GM19025 (cell line): ENCODE measurements around the gene PFDN4.

Experiments
- ATAC-seq: cut with Tn5 transposase; IDR thresholded peaks from one replicate; pipeline ENCODE4 v1.9.1; 2021; ENCODE audit warnings: mild to moderate bottlenecking, low read depth, moderate library complexity; ENCODE audit not compliant: unreplicated experiment

The PFDN4 gene

DNA sequence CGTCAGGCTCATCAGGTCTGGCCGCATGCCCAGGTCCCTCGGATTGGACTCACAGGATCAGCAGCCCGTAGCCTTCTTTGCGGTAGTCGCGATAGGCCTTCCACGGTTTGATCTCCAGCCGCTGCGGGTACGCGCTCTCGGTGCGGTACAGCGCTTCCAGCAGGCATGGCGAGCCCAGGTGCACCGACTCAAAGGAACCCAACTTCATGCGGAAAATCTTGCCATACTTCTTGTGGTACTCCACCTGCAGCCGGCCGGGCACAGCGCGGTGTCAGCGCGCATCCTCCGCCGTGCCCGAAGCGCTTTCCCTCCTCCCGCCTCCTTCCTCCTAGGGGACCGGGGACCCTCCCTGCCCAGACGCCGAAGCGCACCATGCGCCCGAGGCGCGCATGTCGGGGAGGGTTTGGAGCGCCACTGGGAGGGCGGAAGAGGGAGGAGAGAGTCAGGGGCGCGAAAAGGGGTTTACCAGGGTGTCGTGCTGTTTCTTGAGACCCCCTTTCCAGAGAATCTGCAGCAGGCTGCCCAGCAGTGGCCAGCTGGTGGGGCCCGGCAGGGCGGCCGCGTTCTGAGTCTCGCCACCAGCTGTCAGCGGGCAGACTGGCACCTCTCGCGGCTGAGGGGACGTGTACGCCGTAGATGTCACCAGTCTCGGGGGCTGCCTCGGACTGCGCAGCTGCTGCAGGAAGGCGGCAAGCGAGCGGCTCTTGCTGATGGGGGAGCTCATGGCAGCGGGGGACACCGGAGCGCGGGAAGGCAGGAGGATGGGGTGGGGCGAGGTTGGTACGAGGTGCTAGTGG lies 34.8 kb upstream of the PFDN4 start:
- ATAC-seq = no peak

DNA sequence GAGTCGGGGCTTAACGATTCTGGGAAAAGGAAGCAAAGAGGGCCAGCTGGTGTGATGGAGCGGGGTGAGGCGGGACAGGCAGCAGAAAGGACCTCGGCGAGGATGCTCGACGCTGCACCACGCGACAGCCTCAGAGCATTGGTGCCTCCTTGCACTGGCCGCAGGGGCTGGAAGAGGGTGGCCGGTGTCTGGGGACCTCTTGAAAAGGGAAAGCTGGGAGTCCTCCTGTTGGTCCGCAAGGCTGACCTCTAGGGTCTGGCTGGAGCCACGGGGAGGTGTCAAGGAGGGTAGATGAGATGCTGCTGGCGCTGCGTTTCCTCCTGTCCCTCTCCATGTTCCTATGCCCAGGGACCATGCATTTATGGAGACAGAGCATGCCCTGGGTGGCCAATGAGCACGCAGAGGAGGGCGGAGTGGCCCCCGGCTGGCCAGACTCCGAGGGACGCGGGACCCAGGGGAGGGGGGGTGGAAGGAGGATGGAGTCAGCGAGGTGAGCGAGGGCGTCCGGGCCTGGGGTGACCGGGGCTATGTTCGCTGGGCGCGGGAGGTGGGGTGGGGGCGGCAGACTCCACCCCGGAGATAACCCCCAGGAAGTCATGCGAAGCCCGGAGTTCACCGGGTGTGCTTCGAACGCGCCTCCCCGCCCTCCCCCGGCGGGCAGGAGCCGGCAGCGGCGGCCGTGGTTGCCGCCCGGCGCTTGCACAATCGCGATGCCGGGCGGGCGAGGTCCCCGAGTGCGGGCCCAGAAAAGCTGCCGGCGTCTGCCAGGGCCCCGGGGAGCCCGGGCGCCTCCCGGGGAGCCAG lies 34.0 kb upstream of the PFDN4 start, which contains the start of gene CYP24A1:
CYP24A1 (minus strand) TSS at position 334 of the 804 bp plus-strand sequence. CDS start 407 bp downstream, outside the sequence.
- no peak for ATAC-seq

DNA sequence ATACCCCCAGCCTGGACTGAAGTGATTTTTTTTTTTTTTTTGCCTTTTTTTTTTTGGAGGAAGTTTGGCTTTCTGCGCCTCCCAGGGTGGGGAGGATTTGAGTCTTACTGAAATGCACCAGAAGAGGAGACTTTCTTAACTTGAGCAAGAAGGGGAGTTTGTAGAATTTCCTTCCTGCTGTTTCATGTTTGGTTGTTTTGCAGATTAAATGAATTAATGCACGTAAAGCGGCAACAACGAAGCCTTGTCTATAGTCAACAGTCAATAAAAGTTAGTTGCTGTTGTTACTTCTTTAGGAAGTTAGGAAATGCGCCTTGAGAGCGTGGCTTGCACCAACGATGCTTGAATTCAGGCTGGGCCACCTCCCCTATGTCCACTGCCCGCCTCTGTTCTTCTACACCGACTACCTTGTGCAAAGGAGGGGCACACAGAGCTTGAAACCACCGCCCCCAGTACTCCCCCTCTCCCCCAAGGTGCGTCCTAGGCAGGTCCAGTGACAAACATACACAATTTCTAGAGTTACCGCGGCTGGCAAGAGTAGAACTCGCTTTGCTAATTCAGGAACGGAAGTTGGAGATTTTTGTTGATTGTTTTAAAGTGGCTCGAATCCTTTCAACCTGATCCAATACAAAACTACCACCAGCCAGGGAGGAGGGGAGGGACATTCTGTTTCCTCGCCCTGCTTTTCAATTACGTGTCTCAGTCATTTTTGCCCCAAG lies 33.3 kb upstream of the PFDN4 start:
- ATAC-seq = no peak

DNA sequence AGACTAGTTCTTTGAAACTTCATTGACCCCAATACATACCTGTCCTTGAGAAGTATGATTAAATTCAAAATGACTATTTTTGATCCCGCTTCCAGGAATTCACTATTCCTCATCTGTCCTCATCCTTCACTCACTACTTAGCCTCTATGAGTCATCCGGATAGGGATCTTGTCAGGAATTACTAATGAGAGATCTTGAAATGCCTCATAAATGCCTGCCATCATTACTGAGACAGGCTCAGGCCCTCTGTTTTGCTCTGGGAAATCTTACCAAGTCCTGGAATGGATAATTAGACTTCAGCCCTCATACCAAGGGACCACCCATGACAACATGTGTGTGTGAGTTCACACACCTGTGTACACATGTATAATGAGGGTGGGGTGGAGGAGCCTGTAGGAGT lies 31.3 kb upstream of the PFDN4 start:
- ATAC-seq = no peak

DNA sequence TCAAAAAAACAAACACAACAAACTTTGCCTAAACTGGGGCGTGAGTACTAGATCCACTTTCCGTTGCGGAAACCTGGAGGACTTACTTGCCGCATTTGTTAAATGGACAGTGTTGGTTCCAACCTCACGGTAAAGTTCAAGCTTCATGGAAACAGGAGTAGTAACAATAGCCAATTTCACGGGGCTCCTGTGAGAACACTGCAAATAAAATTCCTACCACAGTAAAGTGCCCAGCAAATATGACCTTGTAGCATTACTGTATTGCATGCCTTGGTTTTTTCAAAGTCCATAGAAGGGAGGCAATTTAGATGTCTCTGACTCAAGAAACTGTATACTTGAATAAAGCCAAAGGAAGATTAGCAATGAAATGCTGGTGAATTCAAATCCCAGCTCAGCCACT lies 30.5 kb upstream of the PFDN4 start:
- no peak for ATAC-seq

GRCh38 chr20:54178256-54178655 lies 29.6 kb upstream of the PFDN4 start:
- ATAC-seq = no peak

DNA sequence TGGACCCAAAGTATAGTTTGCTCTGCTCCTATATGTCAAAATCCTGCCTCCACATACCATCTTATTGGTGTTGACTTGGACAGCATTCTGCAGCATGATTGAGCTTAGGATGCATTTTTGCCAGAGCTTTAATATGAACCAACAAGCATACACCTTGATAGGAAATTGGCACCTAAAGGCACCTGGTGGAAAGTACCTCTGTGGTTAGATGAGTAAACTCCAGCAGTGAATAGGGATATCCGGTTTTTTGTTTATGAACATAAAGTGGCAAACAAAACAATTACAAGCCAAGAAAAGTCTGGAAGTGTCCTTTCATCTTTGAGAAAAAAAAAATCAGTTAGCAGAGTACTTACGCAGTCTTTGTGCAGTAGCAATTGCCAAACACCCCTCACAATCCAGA lies 27.9 kb upstream of the PFDN4 start:
- no peak for ATAC-seq

GRCh38 chr20:54180931-54181330 lies 27.0 kb upstream of the PFDN4 start:
- ATAC-seq = no peak

GRCh38 chr20:54184071-54184470 lies 23.8 kb upstream of the PFDN4 start:
- no peak for ATAC-seq

DNA sequence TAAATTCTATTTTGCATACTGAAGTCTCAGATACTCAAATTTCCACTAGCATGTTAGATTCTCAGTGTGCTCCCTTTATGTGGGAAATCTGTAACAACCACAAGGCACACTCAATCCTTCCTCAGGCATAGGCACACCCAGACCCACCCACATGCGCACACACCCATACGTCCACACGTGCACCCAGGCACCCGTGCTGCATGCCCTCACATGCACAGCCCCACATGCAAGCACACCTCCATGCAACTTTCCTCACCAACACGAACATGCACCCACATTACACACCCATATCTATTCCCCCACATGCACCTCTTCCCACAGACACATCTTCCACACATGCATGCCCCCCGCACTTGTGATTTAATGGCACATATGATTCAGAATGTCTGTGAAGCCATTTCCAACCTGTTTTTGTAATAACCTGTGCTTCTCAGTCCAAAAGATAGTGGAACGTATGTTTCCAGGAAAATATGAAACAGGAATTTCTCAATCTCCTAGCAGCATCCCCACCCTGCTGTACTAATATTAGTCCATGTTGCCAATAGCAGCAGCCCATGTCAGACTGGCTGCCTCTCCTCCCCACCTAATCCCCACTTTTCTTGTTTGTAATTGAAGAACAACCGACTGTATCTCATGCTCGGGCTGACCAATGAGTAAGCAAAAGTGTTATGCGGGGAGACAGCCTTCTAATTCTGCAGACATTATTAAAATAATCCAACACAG lies 22.8 kb upstream of the PFDN4 start:
- ATAC-seq = no peak

DNA sequence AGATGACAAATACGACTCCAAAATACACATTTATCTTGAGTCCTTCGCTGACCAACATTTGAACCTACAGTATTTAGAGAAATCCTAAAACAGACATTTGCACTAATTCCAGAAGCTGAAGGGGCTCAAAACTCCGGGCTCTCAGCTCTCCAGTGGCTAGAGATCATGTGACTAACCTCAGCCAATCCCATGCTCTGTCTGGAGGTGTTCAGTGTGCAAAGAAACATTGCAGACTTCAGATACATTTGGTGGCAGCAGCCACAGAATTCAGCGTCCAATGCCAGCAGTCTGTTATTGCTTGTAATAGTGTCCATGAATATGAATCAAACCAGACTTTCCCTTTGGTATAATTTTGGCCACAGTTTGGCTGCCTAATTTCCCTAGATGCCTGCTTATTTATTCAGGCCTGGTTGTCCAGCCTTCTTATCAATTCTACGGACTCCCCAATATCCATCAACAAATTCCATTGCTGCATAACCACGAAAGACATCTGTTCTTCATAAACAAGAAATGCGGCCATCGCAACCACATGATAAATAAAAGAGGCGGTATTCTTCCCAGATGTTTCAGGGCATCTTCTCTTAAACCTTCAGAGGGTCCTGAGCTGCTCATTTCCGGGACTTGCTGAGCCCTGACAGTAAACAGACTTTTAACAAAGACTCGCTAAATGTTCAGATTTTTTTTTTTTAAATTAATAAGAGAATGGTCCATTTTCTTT lies 19.6 kb upstream of the PFDN4 start:
- ATAC-seq = no peak

- no peak for ATAC-seq
Measured at GRCh38 chr20:54189630-54190029, 18.3 kb upstream of the PFDN4 start.

DNA sequence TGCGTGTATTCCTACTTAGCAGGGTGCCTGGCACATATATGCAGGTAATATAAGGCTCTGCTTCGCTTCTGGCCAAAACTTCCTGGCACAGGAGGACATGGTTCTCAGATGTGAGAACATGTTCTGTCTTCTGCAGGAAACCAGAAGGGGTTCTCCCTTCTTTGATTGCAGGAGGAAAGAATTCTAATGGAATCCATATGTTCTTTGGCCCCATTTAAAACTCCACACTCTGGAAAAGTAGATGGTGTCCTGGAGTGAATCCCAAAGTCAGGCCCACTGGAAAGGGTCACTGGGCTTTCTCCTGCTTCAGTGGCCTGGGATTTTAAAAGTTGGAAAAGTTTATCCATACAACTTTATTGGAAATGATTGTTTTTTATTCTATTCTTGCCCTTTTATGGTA lies 17.7 kb upstream of the PFDN4 start:
- no peak for ATAC-seq

DNA sequence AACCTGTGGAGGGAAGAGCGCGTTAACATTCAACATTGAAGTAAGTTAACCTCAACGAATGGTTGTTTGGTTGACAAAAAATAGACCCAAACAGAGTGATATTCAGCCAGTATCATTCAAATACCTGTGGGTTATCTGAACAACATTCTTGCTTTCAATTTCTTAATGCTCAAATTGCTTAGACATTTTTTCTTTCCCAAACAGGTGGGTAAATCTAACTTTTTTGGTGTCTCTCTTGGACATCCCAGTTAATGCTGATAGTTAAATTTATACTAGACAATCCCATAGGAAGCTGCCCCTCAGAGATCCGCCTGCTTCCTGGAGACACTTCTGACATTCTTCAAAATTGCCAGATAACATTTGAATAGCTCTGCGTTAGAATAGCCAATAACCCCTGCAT lies 14.1 kb upstream of the PFDN4 start:
- no peak for ATAC-seq

DNA sequence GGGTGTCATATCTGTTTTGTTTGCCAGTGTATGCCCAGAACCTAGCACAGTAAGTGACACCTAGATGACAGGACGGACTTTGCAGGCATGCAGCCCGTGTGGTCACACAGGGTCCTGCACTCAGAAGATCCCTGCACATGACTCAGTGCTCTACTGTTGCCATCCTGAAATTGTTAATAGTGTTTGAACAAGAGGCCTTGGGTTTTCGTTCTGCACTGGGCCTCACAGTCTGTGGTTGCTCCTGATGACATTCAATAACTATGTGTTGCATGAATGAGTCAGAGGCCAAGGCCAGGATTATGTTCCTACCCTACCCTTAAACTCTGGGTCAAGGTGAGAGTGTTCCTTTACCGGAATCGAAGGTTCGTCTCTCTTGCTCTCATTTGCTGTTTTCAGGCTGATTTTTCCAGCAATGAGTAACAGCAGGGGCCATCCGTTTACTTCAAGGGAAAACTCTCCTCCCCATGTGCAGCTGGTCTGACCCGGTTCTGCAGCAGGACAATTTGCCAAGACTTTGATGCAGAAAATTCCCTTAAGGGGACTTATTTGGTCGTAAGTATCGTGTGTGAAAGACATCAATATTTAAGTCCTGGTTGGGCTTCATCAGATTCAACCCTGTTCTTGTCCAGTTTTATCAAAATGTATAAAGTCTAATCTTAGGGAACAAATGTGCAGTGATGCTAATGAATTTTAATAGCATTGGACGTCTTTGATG lies 13.0 kb upstream of the PFDN4 start:
- ATAC-seq = no peak

DNA sequence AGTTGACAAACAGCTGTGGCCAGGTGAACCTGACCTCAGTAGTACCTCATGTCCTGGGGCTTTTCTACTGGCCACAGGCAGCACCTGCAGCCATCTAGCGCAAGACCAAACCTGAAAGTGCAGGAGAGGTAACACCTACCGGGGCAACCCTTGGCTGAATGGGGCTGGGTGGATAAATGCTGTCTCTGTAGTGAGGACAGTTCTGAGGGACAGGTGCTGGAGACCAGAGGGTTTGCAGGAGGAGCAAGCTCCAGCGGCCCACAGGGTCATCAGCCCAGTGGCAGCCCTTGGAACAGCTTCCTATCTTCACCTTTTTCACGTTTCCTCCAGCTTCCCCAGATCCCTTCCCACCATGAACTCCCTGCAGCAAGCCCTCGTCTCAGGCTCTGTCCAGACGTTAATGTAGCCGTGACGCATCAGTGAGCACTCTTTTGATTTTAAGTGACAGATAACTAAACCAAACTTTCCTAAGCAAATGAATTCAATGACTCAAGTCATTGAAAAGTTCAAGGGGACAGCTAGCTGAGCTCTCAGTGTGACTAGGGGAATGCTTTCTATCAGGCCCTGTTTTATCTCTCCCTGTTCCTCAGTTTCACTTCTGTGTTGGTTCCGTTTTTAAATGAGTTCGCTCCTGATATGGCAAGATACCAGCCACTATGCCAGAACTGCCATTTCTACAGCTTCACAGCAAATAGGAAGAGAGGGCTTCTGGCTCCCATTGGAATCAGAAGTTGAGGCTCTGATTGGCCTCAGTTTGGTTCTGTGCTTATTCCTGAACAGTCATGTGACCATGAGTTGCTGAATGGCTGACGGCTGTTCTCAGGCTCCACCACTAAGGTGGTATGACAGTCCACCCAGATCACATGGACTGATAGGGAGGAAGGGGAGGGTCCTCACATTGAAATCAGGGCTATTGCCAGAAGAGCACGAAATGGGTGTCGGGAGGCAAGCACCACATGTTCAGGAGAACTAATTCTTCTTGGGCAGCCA lies 12.1 kb upstream of the PFDN4 start:
- no peak for ATAC-seq

- ATAC-seq = no peak
Measured at GRCh38 chr20:54197621-54198604, 10.0 kb upstream of the PFDN4 start.
